ENCODE data around the gene FSD1L. TPM values are rescaled to one million over a fixed set of nuclear protein-coding genes. Genes with fewer than 3 reads are reported as not detected.
"Not testable (repeated sequence)": the region's sequence is repeated elsewhere in the genome, so short reads cannot be mapped to it uniquely, and the experiment has no call there.

Gene FSD1L
- total RNA-seq, 2 experiments from 2014 or later: 8.1 TPM

DNA sequence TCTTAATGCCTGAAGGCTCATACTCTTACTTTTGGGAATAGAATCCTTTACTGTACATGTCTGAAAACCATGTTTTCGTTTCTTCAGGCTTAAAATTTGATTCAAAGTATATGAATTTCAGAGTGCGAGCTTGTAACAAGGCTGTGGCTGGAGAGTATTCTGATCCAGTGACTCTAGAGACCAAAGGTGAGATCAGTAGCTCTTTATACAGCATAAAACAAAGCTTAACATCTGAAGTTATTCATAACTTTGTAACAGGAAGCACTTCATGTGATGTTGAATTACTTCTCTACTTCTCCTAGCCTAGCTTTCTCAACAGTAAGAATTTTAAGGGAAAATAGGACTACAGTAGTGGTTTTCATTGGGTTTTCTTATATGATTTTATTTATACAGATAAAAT is 60.7 kb downstream of the FSD1L start:
- CTCF ChIA-PET: no interaction called here
- H3K4me1 Mint-ChIP-seq: peaks cover 4% of the 10 kb centered on the region
- no peak overlapping the region for H3K27ac Mint-ChIP-seq
- no peak for DNase-seq
- no peaks in the 10 kb centered on the region for H3K27me3 Mint-ChIP-seq
- H3K9me3 Mint-ChIP-seq: no peaks in the 10 kb centered on the region
- H3K36me3 Mint-ChIP-seq (ENCODE audit: low read depth): peaks cover 3% of the 10 kb centered on the region
- H3K4me3 Mint-ChIP-seq: no peak overlapping the region
- POLR2A ChIA-PET: no interaction called here

DNA sequence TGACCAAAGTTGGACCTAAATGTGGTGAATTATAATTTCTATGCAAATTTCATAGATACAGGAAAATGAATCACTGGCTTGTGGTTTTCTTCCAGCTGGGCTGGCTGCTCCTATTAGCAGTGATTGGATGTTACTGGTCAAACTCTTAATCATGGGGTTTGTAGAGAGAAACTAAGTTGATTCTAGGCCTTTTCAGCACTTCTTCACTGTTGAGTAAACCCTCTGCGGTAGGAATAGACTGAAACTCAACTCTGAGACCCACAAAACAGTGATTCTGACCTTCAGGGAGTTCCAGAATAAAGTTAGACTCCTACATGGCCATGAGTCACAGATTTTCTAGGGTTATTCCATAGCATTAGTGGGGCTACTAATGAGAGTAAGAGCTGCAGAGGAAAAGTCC is 62.2 kb downstream of the FSD1L start:
- Mint-ChIP-seq H3K9me3 (no peaks in the 10 kb centered on the region), H3K27me3 (no peaks in the 10 kb centered on the region), H3K4me3 (no peak overlapping the region), H3K4me1 (no peaks in the 10 kb centered on the region), H3K36me3 (ENCODE audit: low read depth) (peaks cover 4% of the 10 kb centered on the region), H3K27ac (no peak overlapping the region)
- ChIA-PET CTCF (interaction anchor here (0.7 kb wide), 1 partner anchor 124 kb away, joined by 3 read pairs; no protein-coding TSS in a partner anchor), POLR2A (no interaction called here)
- no peak for DNase-seq

DNA sequence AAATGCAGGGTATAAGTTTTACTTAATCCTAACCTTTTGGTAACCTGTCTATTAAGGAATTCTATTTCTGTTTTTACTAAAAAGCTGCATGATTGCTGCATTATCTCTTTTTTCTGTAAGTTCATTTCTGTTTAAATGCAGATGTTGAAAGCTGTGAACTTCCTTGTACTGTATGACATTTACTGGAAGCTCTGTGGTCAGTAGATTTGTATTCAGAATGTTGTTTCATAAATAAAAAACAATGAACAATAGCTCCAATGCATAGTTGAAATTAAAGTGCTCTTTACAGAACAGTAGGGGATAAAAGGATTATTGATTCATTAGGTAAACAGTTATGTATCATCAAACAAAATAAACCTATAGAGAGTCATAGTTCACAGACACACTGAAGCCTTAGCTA is 63.6 kb downstream of the FSD1L start:
- no peaks in the 10 kb centered on the region for H3K27me3 Mint-ChIP-seq
- no peak for DNase-seq
- no peaks in the 10 kb centered on the region for H3K9me3 Mint-ChIP-seq
- peaks cover 4% of the 10 kb centered on the region for H3K36me3 Mint-ChIP-seq (ENCODE audit: low read depth)
- no peak overlapping the region for H3K4me3 Mint-ChIP-seq
- H3K27ac Mint-ChIP-seq: no peak overlapping the region
- H3K4me1 Mint-ChIP-seq: no peaks in the 10 kb centered on the region
- ChIA-PET CTCF (interaction anchor here (0.9 kb wide), 1 partner anchor 11 kb away, joined by 3 read pairs; no protein-coding TSS in a partner anchor), POLR2A (interaction anchor here (0.6 kb wide), 1 partner anchor 650 kb away, joined by 3 read pairs; no protein-coding TSS in a partner anchor)

DNA sequence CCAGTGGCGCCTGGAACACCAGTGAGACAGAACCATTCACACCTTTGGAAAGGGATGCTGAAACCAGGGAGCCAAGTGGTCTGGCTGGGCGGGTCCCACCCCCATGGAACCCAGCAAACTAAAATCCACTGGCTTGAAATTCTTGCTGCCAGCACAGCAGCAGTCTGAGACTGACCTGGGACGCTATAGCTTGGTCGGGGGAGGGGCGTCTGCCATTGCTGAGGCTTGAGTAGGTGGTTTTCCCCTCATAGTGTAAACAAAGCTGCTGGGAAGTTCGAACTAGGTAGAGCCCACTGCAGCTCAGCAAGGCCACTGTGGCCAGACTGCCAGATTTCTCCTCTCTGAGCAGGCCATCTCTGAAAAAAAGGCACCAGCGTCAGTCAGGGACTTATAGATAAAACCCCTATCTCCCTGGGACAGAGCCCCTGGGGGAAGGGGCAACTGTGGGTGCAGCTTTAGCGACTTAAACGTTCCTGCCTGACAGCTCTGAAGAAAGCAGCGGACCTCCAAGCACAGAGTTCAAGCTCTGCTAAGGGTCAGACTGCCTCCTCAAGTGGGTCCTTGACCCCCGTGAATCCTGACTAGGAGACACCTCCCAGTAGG is 68.1 kb downstream of the FSD1L start:
- Mint-ChIP-seq H3K4me1 (no peaks in the 10 kb centered on the region), H3K27ac (no peak overlapping the region), H3K27me3 (no peaks in the 10 kb centered on the region), H3K36me3 (ENCODE audit: low read depth) (peaks cover 2% of the 10 kb centered on the region), H3K4me3 (no peak overlapping the region), H3K9me3 (no peaks in the 10 kb centered on the region)
- ChIA-PET CTCF (no interaction called here), POLR2A (no interaction called here)
- no peak for DNase-seq

DNA sequence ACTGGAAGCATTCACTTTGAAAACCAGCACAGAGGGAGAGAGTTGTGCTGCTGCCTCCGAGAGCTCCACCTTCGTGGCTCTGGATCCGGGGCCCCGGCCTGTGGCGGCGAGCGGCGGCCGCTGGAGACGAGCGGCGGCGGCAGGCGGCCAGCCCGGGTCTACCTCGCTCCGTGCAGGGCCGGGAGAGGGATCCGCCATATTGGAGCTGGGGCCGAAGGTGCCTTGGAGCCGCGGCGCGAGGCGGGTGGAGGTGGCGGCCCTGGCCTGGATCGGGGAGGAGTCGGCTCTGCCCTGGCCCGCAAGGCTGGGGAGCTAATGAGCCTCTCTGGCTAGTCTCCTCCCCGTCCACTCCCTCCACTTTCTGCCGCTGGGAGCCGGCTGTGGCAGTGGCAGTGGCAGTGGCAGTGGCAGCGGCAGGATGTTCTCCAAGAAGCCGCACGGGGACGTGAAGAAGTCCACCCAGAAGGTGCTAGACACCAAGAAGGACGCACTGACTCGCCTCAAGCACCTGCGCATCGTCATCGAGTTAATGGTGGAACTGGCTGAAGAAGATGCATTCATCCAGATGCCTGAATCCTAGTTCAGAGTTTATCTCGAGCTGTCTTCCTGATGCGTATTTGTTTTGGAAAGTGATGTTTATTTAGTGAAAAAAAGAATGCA is 72.0 kb downstream of the FSD1L start:
- H3K4me3 Mint-ChIP-seq; H3K4me1 Mint-ChIP-seq; H3K9me3 Mint-ChIP-seq; H3K27me3 Mint-ChIP-seq; H3K36me3 Mint-ChIP-seq (ENCODE audit: low read depth); CTCF ChIA-PET; H3K27ac Mint-ChIP-seq; POLR2A ChIA-PET: not testable (repeated sequence)
- DNase-seq: peak; percentile 26

DNA sequence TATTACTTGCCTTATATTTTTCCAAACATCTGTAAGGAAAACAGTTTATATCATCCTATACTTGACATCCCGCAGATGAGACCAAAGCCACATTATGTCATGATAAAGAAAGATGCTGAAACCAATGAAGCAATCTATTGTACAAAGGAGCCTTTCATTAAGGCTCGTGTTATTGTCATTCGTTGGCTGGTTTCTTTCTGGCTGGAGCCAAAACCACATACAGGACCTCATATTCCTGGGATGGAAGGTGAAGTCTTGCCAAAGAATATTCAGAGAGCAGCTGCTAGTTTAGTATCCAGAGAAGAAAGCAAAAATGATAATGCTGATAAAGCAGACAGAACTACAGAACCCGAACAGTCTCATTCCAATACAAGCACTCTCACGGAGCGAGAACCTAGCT is 73.2 kb downstream of the FSD1L start:
- H3K4me3 Mint-ChIP-seq; H3K4me1 Mint-ChIP-seq; H3K9me3 Mint-ChIP-seq; CTCF ChIA-PET; H3K27ac Mint-ChIP-seq; DNase-seq; H3K36me3 Mint-ChIP-seq (ENCODE audit: low read depth); H3K27me3 Mint-ChIP-seq; POLR2A ChIA-PET: not testable (repeated sequence)

DNA sequence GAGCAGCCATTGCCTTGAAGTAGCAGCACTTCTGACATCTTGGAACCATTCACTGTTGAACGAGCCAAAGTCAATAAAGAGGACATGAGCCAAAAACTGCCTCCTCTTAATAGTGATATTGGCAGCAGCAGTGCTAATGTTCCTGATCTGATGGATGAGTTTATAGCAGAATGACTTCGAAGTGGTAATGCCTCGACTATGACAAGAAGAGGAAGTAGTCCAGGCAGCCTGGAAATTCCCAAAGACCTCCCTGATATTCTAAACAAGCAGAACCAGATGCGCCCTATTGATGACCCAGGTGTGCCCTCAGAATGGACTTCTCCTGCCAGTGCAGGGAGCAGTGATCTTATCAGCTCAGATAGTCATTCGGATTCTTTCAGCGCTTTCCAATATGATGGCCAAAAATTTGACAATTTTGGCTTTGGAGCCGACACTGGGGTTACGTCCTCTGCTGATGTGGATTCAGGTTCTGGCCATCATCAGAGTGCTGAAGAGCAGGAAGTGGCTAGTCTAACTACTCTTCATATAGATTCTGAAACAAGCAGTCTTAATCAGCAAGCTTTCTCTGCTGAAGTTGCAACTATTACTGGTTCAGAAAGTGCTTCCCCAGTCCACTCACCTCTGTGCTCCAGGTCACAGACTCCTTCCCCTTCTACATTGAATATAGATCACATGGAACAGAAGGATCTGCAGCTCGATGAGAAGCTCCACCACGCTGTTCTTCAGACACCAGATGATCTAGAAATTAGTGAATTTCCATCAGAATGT is 75.0 kb downstream of the FSD1L start:
- H3K4me1 Mint-ChIP-seq, H3K9me3 Mint-ChIP-seq, POLR2A ChIA-PET: not testable (repeated sequence)

DNA sequence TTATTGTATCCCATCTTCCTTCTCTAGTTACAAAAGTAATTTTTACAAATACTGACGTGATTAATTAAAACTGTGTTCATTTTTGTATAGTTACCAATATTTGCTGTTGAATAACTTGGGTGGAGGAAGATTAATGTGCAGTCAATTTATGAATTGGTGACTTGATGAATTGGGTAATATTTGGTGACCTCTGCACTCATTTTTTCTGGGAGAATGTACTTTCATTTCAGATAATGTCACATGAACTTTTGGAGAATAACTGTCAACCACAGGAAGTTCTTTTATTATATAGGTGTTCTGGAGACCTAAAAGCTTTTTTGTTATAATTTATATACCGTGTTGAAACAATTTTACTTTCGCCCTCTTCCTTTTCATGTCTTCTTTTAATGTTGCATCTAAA is 83.7 kb downstream of the FSD1L start:
- Mint-ChIP-seq H3K9me3 (peaks cover 8% of the 10 kb centered on the region), H3K36me3 (ENCODE audit: low read depth) (peaks cover 3% of the 10 kb centered on the region), H3K27me3 (no peaks in the 10 kb centered on the region), H3K27ac (no peak overlapping the region), H3K4me1 (peaks cover 10% of the 10 kb centered on the region), H3K4me3 (no peak overlapping the region)
- ChIA-PET POLR2A (no interaction called here), CTCF (no interaction called here)
- no peak for DNase-seq

More for the DNA sequence above, 75.0 kb downstream of the FSD1L start:
- CTCF ChIA-PET; H3K4me3 Mint-ChIP-seq; H3K27me3 Mint-ChIP-seq; H3K27ac Mint-ChIP-seq; DNase-seq; H3K36me3 Mint-ChIP-seq (ENCODE audit: low read depth): not testable (repeated sequence)

DNA sequence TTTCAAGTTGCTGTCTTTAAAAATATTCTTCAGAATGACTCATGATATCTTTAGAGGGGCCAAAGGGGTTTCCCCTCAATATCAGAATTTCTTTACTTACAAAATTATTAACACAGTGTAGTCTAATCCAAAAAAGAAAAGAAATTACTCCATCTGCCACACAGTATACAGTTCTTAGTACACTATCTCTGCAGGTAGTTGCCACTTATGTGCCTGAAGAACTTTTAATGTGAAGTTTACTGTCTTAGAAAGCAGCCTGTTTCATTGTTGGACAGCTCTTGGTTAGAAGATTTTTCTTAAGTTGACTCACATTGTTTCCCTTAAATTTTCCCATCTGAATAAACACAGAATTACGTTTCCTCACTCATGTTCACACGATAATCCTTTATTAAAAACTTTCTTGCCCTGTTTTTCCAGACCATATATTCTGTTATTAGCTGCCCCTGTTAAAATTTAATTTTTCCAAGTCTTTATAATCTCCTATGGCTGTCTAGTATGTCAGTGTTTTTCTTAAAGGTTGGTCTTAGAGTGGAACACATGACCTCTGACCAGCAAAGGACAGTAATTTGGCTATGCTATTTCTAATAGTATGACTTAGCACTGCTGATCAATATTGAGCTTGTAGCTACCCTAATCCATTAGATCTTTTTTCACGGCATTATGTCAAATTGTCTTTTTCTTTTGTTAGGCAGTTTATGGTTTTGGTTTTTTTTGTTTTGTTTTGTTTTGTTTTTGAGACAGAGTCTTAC is 88.3 kb downstream of the FSD1L start:
- no peaks in the 10 kb centered on the region for H3K27me3 Mint-ChIP-seq
- no peaks in the 10 kb centered on the region for H3K9me3 Mint-ChIP-seq
- peaks cover 10% of the 10 kb centered on the region for H3K4me1 Mint-ChIP-seq
- H3K4me3 Mint-ChIP-seq: no peak overlapping the region
- no peak overlapping the region for H3K27ac Mint-ChIP-seq
- no peak for DNase-seq
- no peaks in the 10 kb centered on the region for H3K36me3 Mint-ChIP-seq (ENCODE audit: low read depth)
- ChIA-PET POLR2A (no interaction called here), CTCF (interaction anchor here (0.6 kb wide), 1 partner anchor 538 kb away, joined by 4 read pairs; no protein-coding TSS in a partner anchor)

DNA sequence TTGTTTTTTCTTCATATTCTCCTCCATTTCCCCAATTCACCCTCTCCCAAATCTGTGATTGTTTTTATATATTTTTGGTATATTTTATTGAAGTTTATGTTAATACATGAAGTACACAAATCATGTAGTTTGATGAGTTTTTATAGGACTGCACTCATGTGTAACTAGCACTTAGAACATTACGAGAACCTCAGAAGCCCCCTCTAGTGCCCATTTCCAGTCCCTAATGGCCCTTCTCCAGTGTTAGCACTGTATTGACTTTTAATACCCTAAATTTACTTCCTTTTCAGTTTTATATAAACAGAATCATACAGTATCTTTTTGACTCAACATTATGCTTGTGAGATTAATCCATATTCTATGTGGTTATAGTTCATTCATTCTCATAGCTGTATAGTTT is 91.6 kb downstream of the FSD1L start:
- no peak for DNase-seq
- Mint-ChIP-seq H3K9me3 (no peaks in the 10 kb centered on the region), H3K36me3 (ENCODE audit: low read depth) (no peaks in the 10 kb centered on the region), H3K27ac (no peak overlapping the region), H3K4me3 (no peak overlapping the region), H3K27me3 (no peaks in the 10 kb centered on the region), H3K4me1 (no peaks in the 10 kb centered on the region)
- POLR2A ChIA-PET: no interaction called here
- CTCF ChIA-PET: interaction anchor here (1.5 kb wide), 1 partner anchor 15 kb away, joined by 3 read pairs; no protein-coding TSS in a partner anchor

DNA sequence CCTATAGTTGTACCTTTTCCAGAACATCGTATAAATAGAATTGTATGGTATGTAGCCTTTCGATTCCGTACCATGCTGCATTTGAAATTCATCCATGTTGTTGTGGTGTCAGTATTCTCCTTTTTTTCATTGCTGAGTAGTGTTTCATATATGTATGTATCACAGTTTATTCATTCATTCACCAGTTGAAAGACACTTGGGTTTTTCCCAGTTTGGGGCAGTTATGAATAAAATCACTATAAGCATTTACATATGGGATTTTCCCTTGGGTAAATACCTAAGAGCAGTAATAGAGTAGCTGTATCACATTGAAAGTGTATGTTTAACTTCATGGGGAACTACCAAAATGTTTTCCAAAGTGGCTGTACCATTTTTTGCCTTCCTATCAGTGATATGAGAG is 94.0 kb downstream of the FSD1L start:
- H3K36me3 Mint-ChIP-seq (ENCODE audit: low read depth): no peaks in the 10 kb centered on the region
- POLR2A ChIA-PET: no interaction called here
- DNase-seq: no peak
- CTCF ChIA-PET: no interaction called here
- H3K27ac Mint-ChIP-seq: no peak overlapping the region
- H3K27me3 Mint-ChIP-seq: no peaks in the 10 kb centered on the region
- H3K4me1 Mint-ChIP-seq: no peaks in the 10 kb centered on the region
- H3K9me3 Mint-ChIP-seq: no peaks in the 10 kb centered on the region
- H3K4me3 Mint-ChIP-seq: no peak overlapping the region

DNA sequence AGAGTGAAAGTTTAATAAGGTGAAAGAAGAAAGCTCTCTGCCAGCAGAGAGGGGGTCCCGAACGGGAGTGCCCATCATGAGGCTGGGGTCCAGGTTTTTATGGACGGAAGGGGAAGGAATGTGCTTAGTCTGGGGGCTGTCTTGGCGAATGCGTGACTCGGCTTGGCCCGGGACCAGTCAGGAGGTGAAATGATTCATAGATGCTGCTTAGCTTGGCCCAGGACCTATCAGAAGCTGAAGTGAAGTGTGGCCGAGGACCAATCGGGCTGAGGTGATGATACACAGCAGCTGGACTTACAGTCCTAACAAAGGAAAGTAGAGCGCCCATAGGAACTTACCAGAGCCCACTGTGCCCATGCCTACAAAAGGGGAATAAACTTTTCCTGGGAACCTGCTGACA is 106.2 kb downstream of the FSD1L start:
- no peak overlapping the region for H3K4me3 Mint-ChIP-seq
- no peak for DNase-seq
- no peaks in the 10 kb centered on the region for H3K27me3 Mint-ChIP-seq
- no peaks in the 10 kb centered on the region for H3K9me3 Mint-ChIP-seq
- no peaks in the 10 kb centered on the region for H3K36me3 Mint-ChIP-seq (ENCODE audit: low read depth)
- CTCF ChIA-PET: interaction anchor here (1.2 kb wide), 1 partner anchor 14 kb away, joined by 3 read pairs; no protein-coding TSS in a partner anchor
- POLR2A ChIA-PET: no interaction called here
- peaks cover 16% of the 10 kb centered on the region for H3K4me1 Mint-ChIP-seq
- no peak overlapping the region for H3K27ac Mint-ChIP-seq
